GM20431 (cell line): Measurements from ENCODE around the gene MAFB.
"Not testable (repeated sequence)": the region's sequence is repeated elsewhere in the genome, so short reads cannot be mapped to it uniquely, and the experiment has no call there.

Experiments used
- in situ Hi-C: fragments of 300-500 bp; cut with MseI, MboI; formaldehyde crosslinking; loops from one replicate; pipeline ENCODE4 v1.15.0; 2020; ENCODE audit warnings: low sequenced_read_pairs; ENCODE audit not compliant: unreplicated experiment

MAFB gene

DNA sequence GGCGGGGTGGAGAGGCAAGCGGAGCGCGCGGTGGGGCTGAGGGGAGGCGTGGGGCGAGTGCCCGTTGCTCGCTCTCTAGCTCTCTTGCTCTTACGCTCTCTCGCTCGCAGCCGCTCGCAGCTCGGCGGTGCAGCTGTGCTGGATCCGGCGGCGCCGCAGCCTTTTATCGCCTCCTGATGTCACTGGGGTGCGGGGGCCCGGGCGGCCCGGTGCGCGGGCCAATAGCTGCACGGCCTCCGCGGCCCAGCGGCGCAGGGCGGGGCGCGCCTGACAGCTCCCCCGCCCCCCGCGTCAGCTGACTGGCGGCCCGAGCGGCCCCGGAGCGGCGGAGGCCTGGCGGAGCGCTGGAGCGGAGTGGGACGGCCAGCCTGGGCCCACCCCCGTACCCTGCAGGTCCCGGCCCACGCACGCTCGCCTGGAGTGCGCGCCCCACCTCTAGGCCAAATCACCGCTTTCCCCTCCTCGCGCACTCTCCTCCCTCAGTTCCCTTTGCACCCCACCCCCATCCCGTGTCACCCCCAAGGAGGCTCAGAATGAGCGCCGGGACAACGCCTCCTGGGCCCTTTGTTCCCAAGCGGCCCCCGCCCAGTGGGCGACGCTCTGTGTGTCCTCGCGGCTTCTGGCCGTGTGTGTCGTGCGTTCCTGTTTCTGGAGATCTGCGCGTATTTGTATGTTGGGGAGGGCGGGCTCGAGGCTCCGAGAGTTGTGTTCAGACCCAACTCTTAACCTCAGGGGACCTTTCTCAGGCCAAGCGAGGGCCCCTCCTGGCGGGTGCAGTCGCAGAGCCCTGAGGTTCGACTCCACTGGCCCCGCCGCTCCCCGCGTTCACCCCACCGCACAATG, at the start of gene MAFB:
Gene MAFB, minus strand, starts transcription at position 137 of the 843 bp plus-strand sequence. CDS start 386 bp downstream, outside the sequence.
- in situ Hi-C loops: loop anchor here (25.0 kb wide), 1 partner anchor 527 kb away; no protein-coding TSS in a partner anchor

DNA sequence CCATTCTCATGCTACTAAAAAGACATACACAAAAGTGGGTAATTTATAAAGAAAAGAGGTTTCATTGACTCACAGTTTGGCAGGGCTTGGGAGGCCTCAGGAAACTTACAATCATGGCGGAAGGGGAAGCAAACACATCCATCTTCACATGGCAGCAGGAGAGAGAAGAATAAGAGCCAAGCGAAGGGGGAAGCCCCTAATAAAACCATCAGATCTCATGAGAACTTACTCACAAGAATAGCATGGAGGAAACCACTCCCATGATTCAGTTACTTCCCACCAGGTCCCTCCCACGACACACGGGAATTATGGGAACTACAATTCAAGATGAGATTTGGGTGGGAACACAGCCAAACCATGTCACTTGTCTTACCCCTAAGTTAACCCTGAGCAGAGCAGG, 47.4 kb upstream of the MAFB start:
- in situ Hi-C loops: not testable (repeated sequence)

DNA sequence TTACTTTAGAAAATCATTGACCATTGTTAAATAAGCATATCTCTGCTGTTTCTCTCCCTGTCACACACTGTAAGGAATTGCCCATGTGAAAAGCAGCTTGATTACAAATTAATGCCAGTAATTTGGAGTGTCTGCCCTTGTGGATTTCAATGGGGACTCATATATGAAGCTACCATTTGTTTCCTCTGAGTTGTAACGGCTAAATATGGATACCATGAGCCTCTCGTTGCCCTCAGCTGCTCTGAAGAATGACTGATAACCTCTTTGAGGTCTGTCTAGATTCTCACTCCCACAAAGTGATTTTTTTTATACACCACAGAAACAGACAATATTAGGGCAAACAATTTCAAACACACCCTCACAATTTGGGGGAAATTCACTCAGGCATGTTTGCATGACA, 40.0 kb upstream of the MAFB start:
- in situ Hi-C loops: no loop called here

DNA sequence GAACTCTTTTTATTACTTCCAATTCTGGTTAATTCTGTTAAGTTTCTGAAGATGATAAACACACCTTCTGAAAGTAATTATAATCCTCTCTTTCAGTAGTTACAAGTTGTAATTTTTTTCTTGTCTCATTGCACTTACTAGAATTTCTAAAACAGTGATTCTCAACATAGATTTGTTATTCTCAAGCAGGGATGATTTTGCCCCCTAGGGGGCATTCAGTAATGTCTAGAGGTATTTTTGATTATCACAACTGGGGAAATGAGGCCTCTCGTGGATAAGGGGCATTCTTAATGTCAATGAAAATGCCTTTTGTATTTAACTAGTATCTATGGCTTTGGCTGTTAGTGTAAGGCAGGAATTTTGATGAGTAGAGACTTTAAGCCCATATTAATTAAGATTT, 39.4 kb upstream of the MAFB start:
- in situ Hi-C loops: no loop called here

DNA sequence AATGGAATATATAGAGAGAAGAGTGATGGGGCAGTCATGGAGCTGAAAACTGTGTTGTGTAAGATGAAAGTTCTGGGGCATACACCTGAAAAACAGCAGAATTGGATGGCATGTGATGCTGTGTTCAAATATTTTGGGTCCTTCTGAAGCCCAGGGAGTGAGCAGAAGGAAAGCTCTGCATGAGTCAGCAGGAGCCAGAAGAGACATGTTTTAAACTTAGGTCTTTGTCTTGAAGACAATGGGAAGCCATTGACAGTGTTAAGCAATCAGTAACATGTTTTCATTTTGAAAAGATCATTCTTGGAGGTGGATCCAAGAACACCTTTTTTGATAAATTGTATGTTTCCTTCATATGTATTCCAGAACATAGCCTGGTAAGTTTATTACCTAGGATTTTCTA, 38.9 kb upstream of the MAFB start:
- in situ Hi-C loops: no loop called here

DNA sequence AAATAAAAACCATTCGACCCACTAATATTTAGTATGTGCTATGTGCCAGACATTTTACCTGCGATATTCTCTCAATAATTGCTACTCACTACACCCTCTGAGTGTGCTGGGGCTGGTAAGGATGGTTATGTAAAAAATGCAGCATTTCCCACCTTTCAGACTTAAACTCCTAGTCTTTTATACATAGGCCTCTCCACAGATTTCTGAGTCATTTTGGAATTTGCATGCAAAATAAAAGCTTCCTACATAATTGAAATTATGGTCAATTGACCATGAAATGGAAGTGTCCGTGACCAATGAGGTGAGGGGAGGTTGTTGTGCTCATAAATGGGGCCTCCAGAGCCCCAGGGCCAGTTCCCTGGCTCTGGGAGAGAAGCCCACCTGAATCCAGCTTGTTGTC, 37.7 kb upstream of the MAFB start:
- in situ Hi-C loops: no loop called here

DNA sequence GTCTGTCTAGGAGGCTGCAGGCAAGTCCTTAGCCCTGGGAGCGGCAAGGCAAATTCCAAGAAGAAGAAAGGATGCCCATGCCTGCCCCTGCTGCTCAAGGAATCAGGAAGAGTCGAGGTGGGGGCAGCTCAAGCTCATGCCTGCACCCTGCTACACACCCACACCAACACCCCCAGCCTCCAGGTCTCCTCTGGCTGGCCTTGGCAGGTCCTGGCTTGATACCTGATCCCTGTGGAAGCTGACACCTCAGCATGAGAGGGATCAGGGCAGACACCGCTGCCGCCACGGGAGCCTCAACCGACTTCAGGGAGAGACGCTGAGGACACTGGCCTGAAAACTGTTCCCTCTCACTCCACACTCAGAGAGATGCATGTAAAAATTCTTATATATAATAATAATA, 35.5 kb upstream of the MAFB start:
- in situ Hi-C loops: no loop called here

DNA sequence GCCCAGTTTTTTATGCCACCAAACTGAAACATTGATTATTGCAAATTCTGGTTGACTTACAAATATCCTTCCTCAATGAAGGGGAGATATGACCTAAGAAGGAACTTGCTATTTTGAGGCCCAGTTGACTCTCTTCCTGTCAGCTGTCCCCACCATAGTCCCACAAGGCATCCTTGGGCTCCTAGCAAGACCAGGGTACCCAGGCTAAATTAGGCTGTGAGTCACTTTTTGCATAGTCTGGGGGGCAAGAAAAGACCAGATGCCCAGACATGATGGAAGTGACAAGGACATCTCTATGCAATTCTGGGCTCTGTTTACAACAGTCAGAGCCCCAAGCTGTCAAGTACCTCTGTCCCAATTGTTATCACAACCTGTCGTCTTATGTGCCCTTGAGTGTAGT, 31.8 kb upstream of the MAFB start:
- in situ Hi-C loops: no loop called here

DNA sequence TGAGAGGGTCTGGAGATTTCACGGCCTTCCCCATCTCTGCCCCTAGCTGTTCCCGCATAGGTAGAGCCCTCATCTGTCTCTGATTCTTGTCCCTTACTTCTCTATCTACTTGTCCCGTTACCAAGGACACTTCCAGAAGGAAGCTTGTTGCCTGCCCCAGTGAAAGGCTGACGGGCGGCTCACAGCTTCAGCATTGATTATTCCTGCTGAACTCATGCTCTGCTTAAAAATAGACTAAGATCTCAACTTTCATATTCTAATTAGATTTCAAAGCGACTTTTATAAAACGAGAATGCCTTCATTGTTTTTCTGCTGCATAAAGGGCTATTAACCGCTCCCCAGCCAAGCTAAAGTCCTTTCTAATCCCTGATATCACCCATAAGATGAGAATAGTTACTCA, 31.1 kb upstream of the MAFB start:
- in situ Hi-C loops: no loop called here

DNA sequence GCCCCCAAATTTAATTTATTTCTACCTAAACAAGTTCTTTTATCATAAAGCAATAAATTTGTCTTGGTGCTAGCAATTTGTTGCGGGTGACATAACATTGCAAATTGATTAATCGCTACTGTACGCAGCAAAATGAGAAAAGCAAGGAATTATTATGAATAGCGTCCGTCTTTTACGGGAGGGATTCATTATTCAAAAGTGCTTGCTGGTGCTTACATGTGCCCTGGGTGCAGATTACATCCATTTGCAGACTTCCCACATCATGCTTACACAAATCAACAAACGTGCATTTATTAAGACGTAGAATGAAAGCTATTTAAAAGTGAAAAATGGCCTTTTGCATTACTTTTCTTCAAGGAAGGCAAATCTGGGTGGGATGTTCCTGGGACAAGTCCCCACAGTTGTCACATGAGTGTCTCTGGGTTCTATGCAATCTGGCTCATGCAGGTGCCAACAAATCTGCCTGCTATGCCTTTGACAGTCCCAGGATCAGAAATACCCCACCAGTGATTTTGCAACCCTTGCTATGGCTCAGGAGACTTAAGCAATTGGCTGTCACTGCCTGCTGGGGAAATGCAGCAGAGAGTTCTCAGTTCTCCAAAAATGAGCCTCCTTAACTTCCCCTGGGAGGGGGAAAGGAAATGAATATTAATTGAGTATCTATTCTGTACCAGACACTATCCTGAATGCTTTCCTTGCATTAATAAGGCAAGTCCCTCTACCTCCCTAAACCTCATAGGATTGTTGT, 30.1 kb upstream of the MAFB start:
- in situ Hi-C loops: no loop called here

DNA sequence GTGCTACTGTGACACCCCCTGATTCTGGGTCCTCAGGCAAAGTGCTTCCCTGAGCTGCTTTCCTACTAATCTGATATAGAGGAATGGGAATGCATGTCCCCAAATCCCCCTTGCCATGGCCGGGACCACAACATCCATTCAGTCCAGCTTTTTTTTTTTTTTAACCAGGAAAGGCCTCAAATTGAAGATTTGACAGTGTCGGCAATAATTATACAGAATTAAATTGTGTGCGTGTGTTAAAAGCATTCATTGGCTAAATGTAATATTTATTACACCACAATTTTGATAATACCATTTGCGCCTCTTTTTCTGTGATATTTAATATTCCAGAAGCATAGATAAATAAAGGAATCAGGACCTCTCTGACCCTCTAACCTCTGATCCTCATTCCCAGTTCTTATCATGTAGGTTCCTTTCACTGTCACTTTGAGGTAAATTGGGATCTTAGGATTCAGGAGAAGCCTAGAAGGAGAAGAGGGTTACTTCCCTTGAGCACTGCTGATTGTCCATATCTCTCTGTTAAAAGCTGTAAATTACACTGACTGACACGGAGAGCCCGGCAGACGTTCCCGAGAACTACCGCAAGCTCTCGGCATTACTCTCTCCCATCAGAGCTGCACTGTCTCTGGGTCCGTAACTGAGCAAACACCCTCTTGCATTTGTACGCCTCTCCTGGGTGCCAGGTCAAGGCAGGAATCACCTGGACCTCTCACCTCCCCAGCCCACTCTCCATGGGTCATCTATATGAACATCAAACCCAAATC, 29.4 kb upstream of the MAFB start:
- in situ Hi-C loops: no loop called here

DNA sequence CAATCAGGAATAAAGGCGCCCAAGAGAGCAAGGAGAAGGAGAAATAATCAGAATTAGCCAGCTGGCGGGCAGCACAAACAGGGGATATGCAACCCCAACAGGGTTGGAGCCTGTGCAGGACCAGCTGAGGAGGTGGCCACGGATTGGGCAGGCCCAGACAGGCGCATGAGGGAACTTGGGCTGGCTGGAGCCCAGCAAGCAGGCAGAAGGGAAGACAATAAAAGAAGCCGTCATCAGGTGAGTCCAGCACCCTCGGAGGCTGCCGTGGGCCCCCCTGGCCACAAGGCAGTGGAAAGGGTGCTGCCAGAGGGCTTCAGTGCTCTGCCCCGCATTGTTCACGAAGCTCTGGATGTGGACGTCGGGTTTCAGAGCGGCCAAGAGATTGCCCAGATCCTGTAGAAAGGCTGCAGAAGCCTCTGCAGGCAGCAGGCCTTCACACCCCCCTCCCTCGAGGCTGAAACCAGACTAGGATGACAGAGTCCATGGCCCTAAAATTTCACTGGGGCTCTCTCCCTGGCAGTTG, 28.4 kb upstream of the MAFB start:
- in situ Hi-C loops: no loop called here

DNA sequence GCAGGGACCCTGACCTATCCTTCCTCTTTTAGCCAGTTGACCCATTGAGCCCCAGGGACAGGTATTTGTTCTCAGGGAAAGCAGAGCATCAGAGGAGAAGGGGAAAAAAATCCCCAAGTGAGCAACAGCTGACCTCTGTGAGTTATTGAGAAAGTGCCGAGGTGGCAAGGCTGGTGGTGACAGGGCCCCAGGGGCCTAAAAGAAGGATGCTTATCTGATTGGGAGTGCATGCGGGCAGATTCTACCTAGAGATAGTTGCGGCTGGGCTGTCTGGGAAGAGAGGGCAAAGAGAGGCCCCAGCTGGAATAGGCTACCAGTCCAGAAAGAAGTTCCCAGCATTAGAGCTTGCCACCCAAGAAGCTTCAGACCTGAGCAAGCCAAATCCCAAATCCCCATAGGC, 26.5 kb upstream of the MAFB start:
- in situ Hi-C loops: no loop called here

DNA sequence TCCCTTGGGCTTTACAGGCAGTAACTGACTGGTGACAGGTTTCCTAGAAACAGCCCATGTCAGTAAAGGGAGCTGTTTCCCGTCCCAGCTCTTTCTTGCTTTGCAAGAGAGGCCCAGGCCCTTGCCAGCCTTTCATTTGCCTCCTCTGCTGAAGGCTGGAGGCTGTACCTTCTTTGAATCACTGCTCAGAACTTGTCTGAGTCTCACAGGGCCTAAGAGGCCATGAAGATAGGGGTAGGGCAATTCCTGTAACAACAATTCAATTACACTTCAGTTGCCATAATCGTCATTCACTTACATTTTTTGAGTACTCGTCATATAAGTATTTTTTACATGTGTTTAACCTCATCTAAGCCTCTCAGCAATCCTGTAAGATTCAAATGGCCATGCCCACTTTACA, 25.9 kb upstream of the MAFB start:
- in situ Hi-C loops: no loop called here

DNA sequence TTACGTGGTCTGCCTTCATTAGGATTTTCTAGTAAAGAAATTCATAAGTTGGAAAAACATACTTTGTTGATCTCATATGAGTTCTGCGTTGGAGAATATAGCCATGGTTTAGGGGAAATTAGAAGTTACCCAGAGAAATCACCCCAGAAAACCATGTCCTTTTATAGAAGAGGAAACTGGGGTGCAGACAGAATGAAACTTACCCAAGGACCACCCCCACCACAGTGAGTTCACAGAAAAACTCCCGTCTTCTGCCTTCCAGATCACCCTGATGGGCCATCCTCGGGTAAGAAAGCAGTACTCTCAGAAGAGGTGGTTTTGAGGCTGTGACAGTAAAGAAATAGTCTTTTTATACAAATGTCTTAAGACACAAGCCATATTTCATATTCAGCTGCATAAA, 25.1 kb upstream of the MAFB start:
- in situ Hi-C loops: no loop called here

DNA sequence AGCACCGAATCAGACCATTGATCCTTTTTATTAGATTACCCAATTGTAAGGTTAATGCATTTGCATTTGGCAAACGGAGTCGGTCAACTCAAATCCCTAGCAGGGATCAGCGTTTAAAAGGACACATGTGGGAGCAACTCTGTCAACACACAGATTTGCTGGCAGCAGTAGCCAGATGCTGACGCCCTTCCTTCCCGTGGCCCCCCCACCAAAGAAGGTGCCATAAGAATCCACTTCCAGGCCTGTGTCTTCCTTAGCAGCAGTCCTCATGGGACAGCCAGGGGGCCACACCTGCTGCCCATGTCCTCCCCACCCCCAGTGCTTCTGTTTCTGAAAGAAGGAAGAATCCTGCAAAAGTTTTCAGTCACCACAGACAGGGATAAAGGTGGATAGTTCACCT, 24.5 kb upstream of the MAFB start:
- in situ Hi-C loops: no loop called here

DNA sequence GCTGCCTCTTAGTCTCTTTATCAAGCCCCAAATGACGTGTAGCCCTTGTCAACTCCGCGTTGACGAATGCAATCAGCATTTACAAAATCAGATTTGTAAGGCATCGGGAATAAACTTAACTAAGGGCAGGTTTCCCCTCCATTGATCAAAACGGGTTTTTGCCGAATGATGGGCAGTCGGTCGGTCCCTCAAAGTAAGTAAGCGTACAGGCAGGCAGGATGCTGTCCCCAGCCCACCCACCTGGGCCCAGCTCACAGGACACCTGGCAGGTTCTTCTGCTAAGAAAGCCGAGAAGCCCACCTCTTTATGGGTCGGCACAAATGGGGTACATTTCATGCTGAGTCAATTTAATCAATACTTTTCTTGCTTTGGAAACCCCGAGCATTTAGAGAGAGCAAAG, 22.0 kb upstream of the MAFB start:
- in situ Hi-C loops: no loop called here

DNA sequence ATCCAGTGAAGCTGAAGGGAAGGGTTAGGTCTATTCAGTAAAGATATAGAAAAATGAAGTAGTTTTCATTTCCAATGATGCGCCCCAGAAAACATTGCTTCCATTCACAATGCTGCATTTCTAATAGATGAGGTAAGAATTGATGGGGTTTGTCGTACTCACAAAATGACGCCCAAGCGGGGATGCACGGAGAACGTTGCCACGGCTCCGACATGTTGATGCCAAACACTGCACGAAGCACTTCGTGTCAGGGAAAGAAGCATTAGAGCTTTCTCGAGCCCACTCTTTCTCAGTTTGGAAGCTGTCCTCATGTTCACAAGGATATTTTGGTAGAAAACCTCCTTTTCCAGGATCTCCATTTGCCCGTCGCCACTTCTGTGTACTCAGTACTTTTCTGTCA, 21.6 kb upstream of the MAFB start:
- in situ Hi-C loops: no loop called here

DNA sequence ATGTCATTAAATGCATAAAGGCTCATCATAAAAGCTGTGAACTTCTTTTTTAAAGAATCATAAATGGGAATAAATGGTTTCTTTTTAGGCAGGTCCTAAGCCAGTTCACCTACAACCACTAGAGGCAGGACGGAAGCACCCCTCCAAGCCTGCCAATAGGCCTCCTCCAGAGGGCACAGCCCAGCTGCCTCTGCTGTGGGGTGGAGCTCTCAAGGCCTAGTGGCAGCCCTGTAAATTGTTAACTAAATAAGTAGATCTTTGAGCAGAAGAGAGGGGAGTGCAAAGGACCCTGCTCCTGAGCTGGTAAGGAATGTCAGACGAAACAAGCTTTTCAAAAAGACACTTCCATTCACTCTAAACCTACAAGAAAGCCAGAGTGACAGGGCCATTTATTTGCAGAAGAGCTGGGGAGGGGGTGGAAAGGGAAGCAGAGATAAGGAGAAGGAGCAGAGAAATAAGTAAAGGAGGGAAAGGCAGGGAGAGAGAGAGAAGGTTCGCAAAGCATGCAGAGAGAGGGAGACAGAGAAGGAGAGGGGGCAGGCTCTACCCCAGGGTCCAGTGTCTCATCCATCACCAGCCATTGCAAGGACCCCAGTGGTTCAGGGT, 18.0 kb upstream of the MAFB start:
- in situ Hi-C loops: no loop called here

DNA sequence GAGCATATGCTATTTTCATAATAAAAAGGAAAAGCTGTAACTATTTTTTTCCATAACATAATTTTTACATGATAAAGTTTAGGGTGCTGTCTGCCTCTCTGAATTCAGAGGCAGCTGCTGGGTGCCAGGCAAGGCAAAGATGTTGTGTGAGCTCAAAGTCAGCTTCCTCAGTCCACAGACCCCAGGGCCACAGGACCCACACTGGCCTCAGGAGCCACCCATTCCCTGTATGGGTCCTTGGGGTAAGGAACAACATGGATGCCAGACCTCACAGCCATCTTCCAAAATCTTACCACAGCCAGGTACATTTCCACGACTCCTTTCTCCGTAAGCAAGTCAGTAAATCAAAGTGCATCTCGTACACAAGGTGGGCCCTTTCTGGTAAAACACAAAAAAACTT, 16.4 kb upstream of the MAFB start:
- in situ Hi-C loops: no loop called here
